ENCODE data around the gene SVIL. TPM values are rescaled to one million over a fixed set of nuclear protein-coding genes. Genes with fewer than 3 reads are reported as not detected.
"Not testable (repeated sequence)": the region's sequence is repeated elsewhere in the genome, so short reads cannot be mapped to it uniquely, and the experiment has no call there.

Gene SVIL
- total and polyA plus RNA-seq, 2 donors (not counting 1 experiment from before 2014, with no cell fraction given) = 0.74 to 0.88 TPM

- H4K20me1 ChIP-seq (ENCODE audit: control insufficient read depth, insufficient read depth, low read length, poor library complexity, severe bottlenecking); H3K27ac Mint-ChIP-seq; DNase-seq; ATAC-seq (ENCODE audit: low read depth); H3K9me3 ChIP-seq (ENCODE audit: control extremely low read depth in 1 of 3, control insufficient read depth in 2 of 3, insufficient read depth in 1 of 3, low read length in 2 of 3); H3K36me3 ChIP-seq (replicated peaks in 1 of 2; ENCODE audit: control extremely low read depth in 1 of 2, control insufficient read depth in 1 of 2, extremely low read depth in 1 of 2, insufficient read depth in 2 of 2, low read length in 1 of 2); intact Hi-C loops (cut with micrococcal nuclease); H3K4me3 ChIP-seq (ENCODE audit: control extremely low read depth in 1 of 5, extremely low read depth in 1 of 5, insufficient read depth in 1 of 5, low read depth in 2 of 5, low read length in 4 of 5); POLR2A ChIA-PET; H3K4me3 Mint-ChIP-seq; H3K4me1 ChIP-seq (ENCODE audit: control insufficient read depth in 2 of 2, insufficient read depth in 2 of 2, low read length in 2 of 2); H3K4me1 Mint-ChIP-seq; H3K4me2 ChIP-seq (replicated peaks; ENCODE audit: low read depth, low read length, poor library complexity, severe bottlenecking); H3K27me3 ChIP-seq (replicated peaks in 1 of 4; ENCODE audit: control extremely low read depth in 1 of 4, control insufficient read depth in 3 of 4, insufficient read depth in 4 of 4, low read length in 3 of 4); H3K27me3 Mint-ChIP-seq; H2AFZ ChIP-seq (ENCODE audit: insufficient read depth, low read depth, low read length, poor library complexity, severe bottlenecking); H3K9ac ChIP-seq (ENCODE audit: low read length); H3K79me2 ChIP-seq (ENCODE audit: control insufficient read depth, insufficient read depth, low read length); CTCF ChIA-PET; H3K9me3 Mint-ChIP-seq (ENCODE audit: insufficient read depth); H3K27ac ChIP-seq (ENCODE audit: low read length in 2 of 2): not testable (repeated sequence)
- WGBS (ENCODE audit: insufficient coverage) = no CpG with 5 or more reads among the region's 4 CpGs
Observed at GRCh38 chr10:29515104-29515503, 119.7 kb downstream of the SVIL start.

- intact Hi-C loops (cut with micrococcal nuclease) = no loop called here
- 91% methylated on average over 7 of the region's 9 CpGs for WGBS (ENCODE audit: insufficient coverage)
- DNase-seq = no peak
- H3K79me2 ChIP-seq (ENCODE audit: control insufficient read depth, insufficient read depth, low read length) = no peaks in the 10 kb centered on the region
- H3K9me3 ChIP-seq (ENCODE audit: control extremely low read depth in 1 of 3, control insufficient read depth in 2 of 3, insufficient read depth in 1 of 3, low read length in 2 of 3) = no peaks in the 10 kb centered on the region
- H3K9ac ChIP-seq (ENCODE audit: low read length) = no peak overlapping the region
- no peak overlapping the region for H3K27ac ChIP-seq (ENCODE audit: low read length in 2 of 2)
- no peak for ATAC-seq (ENCODE audit: low read depth)
- H3K27me3 Mint-ChIP-seq = no peaks in the 10 kb centered on the region
- H3K4me1 ChIP-seq (ENCODE audit: control insufficient read depth in 2 of 2, insufficient read depth in 2 of 2, low read length in 2 of 2) = no peaks in the 10 kb centered on the region
- H3K27me3 ChIP-seq (replicated peaks in 1 of 4; ENCODE audit: control extremely low read depth in 1 of 4, control insufficient read depth in 3 of 4, insufficient read depth in 4 of 4, low read length in 3 of 4) = no peaks in the 10 kb centered on the region
- TF ChIP-seq, protein P1, sequence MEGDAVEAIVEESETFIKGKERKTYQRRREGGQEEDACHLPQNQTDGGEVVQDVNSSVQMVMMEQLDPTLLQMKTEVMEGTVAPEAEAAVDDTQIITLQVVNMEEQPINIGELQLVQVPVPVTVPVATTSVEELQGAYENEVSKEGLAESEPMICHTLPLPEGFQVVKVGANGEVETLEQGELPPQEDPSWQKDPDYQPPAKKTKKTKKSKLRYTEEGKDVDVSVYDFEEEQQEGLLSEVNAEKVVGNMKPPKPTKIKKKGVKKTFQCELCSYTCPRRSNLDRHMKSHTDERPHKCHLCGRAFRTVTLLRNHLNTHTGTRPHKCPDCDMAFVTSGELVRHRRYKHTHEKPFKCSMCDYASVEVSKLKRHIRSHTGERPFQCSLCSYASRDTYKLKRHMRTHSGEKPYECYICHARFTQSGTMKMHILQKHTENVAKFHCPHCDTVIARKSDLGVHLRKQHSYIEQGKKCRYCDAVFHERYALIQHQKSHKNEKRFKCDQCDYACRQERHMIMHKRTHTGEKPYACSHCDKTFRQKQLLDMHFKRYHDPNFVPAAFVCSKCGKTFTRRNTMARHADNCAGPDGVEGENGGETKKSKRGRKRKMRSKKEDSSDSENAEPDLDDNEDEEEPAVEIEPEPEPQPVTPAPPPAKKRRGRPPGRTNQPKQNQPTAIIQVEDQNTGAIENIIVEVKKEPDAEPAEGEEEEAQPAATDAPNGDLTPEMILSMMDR (IDR thresholded peaks at IDR 0.05) = no peak
- TF ChIP-seq EZH2 (IDR thresholded peaks at IDR 0.05; ENCODE audit: borderline replicate concordance, insufficient read depth, low read depth, low read length, poor library complexity, severe bottlenecking) = no peak
- no peak overlapping the region for H2AFZ ChIP-seq (ENCODE audit: insufficient read depth, low read depth, low read length, poor library complexity, severe bottlenecking)
- no peaks in the 10 kb centered on the region for H3K36me3 ChIP-seq (replicated peaks in 1 of 2; ENCODE audit: control extremely low read depth in 1 of 2, control insufficient read depth in 1 of 2, extremely low read depth in 1 of 2, insufficient read depth in 2 of 2, low read length in 1 of 2)
- H3K4me1 Mint-ChIP-seq = no peaks in the 10 kb centered on the region
- no peak overlapping the region for H3K27ac Mint-ChIP-seq
- no peaks in the 10 kb centered on the region for H4K20me1 ChIP-seq (ENCODE audit: control insufficient read depth, insufficient read depth, low read length, poor library complexity, severe bottlenecking)
- no peak overlapping the region for H3K4me3 Mint-ChIP-seq
- H3K9me3 Mint-ChIP-seq (ENCODE audit: insufficient read depth) = no peaks in the 10 kb centered on the region
- H3K4me2 ChIP-seq (replicated peaks; ENCODE audit: low read depth, low read length, poor library complexity, severe bottlenecking) = no peak overlapping the region
- ChIA-PET POLR2A (no interaction called here), CTCF (interaction anchor here (1.6 kb wide), 1 partner anchor 850 kb away, joined by 6 read pairs; no protein-coding TSS in a partner anchor)
- no peak overlapping the region for H3K4me3 ChIP-seq (ENCODE audit: control extremely low read depth in 1 of 5, extremely low read depth in 1 of 5, insufficient read depth in 1 of 5, low read depth in 2 of 5, low read length in 4 of 5)
Observed at GRCh38 chr10:29514306-29514705, 120.5 kb downstream of the SVIL start.
